HG02759 (cell line): Measurements from ENCODE around the gene RAC2.
"Not testable (repeated sequence)": the region's sequence is repeated elsewhere in the genome, so short reads cannot be mapped to it uniquely, and the experiment has no call there.

Experiments
- ATAC-seq: cut with Tn5 transposase; IDR thresholded peaks from one replicate; pipeline ENCODE4 v1.9.1; 2021; ENCODE audit warnings: mild to moderate bottlenecking, moderate library complexity; ENCODE audit not compliant: unreplicated experiment

RAC2 gene

DNA sequence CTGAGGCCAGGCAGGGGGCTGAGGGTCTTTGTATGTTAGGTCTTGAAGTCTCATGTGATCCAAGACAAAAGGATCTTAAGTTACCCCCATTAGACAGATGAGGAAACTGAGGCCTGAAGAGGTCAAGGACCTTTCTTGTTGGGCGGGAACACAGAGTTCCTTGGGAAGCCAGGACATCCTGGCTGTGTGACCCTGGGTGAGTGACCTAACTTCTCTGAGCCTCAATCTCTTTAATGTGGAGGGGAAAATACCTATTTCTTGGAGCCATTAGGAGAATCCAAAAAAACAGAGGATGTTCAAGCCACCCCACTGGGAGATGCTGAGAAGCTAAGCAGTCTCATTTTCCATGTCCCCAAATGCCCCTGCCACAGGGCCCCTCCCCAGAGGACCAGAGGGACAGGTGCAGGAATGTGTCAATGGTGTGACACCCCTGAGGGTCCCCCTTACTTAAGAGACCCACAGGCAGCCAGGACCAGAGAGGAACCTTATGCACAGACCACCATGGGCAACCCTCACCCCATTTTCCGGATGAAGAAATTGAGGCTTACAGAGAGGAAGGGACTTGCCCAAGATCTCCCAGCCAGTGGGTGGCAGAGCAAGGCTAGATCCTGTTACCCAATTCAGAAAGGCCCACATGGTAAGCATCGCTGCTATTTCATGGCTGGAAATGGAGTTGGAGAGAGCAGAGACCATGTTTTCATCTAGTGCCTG lies 8.0 kb downstream of the RAC2 start:
- ATAC-seq: no peak

DNA sequence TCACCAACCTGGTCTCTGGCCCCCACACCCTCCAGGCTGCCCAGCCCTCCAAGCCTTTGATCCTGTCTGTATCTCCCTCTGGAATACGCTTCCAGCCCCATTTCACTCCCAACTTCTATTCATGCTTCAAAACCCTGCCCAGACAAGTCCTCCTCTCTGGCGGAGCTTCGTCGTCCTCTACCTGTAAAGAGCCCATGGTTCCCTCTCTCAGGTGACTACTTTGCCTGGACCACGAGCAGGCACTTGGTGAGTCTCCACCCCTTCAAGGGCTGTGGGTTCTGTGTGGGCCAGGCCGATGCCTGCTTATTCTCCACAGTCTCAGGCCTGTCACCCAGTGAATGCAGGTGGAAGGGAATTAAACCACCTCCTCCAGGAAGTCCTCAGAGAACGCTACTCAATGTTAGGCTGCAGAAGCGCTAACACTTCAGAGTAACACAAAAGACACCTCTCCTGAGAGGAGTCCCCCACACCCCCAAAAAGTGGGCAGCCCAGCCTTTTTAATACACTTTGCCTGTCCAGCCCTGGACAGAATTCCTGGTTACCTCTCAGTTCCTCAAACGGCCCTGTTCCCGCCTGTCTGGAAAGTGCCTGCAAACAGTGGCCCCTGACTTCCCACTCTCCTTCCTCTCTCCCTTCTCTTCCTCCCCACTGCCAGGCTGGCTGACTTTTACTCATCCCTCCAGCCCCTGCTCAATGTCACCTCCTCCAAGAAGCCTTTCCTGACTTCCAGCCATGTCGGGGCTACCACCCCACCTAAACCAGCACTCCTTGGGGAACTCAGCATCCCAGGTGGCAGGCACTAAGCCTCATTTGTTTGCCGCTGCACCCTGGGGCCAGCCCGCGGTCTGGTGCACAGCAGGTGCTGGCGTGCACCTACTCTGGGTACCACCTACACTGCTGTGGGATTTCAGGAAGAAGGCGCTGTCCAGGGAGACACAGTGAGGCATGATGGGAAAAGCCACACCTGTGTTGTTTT lies 9.0 kb downstream of the RAC2 start:
- no peak for ATAC-seq

DNA sequence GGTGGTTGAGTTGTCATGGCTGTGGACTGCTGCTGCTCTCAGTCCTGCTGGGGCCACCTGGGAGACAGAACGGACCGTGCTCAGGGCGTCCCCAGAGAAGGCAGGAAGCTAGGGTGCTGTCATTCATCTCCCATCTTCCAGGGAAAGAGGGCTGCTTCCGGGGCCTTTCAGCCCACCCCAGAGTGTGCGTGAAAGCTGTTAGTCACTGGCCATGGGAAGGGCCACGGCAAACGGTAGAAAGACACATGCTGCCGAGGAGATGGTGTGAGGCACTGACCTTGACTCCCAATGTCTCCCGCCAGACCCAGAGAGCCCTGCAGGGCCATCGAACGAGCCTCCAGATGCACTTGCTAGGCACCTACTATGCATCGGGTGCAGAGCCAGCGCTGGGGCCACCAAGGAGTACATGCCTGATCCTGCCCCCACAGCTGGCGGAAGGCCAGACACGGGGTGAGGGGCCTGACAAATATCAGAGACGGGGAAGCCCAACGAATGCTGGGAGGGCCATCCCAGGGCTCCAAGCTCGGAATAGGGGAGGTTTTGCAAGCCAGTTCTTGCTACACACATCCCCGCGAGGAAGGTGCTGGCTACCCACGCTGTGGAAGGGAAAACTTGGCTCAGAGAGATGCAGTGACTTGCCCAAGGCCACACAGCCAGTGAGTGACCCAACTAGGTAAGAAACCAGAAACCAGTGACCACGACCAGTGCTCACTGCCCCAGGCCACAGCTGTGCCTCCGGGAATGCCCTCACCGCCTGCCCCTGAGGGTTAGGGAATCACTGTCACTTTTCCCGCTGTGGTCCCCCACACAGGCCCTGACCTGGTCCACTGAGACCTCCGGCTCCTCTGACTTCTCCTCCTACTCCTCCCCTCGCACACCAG lies 10.1 kb downstream of the RAC2 start:
- no peak for ATAC-seq

DNA sequence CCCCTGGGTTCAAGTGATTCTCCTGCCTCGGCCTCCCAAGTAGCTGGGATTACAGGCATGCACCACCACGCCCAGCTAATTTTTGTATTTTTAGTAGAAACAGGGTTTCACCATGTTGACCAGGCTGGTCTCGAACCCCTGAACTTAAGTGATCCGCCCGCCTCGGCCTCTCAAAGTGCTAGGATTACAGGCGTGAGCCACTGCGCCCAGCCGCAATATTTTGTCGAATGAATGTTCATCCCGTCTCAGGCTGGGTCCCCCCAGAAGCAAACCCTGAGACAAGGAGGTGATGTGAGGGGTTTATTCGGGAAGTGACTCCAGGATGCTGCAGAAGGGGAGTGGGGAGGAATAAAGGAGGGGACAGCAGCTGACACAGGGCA lies 10.7 kb downstream of the RAC2 start:
- ATAC-seq: not testable (repeated sequence)

DNA sequence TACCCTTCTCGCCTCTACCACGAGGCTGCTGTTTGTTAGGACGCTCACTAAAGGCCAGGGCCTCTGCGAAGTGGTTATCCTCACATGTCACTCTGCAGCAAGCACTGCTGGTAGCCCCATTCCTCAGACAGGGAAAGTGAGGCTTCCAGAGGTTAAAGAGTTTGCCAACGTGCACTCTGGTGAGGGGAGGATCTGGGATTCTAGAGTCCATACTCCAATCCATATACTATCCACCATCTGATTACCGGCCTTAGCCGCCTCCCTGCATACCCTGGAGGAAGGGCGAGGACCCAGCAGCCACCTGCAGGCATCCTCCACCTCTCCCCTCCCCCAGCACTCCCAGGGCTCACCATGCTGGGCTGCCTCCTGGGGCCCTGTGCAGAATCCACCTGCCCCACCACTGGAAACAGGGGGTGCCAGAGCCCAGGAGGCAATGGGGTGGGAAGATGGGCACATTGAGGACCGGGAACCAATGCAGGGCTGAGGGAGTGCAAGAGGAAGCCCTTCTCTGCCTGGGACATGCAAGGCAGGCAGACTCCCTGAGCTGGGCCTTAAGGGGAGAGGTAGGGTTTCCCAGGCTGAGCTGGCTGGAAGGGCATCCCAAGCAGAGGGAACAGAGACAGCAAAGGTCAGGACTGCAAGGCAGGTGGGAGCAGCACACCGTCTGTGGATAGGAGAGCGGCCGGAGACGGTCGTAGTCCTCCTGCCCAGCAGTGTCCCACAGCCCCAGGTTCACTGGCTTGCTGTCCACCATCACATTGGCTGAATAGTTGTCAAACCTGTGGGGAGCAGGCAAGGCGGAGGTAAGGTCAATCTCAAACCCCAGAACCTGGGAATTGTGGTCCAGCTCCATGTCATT lies 11.7 kb downstream of the RAC2 start:
- no peak for ATAC-seq

DNA sequence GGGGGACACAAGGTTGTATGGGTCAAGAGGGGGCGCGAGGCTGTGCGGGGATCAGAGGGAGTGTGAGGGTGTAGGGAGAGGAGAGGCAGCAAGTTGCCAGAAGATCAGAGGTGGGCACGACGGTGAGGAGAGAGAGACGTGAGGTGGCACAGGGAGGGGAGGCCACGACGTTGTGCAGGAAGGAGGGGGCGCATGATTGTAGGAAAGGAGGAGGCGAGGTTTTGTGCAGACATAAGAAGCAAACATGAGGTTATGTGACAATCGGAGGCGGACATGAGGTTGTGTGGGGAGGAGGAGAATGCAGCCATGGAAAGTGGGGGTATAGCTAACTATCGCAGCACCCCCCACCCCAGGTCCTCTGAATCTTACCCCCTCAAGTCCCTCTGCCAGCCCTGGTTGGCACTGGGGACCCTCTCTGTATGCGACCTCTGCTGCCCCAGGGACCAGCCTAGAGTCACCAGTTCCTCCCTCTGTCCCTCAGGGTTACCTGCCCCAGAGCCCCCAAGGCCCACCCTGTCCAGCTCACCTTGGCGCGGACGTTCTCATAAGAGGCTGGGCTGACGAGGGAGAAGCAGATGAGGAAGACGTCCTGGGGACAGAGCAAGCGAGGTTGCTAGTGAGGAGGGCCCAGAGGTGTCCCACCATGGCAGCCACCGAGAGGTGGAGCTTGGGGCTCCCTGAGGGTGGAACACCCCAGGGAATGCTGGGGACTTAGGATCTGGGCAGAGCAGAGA lies 12.5 kb downstream of the RAC2 start:
- no peak for ATAC-seq

DNA sequence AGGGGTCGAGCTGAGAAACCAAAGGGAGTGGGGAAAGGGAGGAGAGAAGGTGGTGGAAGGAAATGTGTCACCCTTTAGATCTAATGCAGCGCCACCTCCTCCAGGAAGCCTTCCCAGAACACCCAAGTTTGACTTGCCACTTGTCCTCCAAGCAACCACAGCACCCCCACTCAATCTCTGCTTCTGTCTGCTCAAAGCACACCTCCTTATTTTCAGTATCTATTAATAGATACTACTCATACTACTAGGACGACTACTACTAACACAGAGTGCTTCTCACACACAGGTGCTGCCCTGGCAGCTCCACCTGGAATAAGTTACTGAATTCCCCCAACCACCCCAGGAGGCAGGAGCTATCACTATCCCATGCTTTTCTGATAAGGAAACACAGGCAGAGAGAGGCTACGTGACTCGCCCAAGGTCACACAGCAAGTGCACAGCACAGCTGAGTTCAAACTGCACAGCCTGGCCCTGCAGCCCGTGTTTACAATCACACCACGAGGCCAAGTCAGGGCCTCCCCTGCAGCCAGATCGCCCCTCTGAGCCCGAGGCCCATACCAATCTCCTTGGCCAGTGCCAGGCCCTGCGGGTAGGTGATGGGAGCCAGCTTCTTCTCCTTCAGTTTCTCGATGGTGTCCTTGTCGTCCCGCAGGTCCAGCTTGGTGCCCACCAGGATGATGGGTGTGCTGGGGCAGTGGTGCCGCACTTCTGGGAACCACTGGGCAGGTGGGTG lies 13.2 kb downstream of the RAC2 start:
- ATAC-seq: peak; percentile 28

DNA sequence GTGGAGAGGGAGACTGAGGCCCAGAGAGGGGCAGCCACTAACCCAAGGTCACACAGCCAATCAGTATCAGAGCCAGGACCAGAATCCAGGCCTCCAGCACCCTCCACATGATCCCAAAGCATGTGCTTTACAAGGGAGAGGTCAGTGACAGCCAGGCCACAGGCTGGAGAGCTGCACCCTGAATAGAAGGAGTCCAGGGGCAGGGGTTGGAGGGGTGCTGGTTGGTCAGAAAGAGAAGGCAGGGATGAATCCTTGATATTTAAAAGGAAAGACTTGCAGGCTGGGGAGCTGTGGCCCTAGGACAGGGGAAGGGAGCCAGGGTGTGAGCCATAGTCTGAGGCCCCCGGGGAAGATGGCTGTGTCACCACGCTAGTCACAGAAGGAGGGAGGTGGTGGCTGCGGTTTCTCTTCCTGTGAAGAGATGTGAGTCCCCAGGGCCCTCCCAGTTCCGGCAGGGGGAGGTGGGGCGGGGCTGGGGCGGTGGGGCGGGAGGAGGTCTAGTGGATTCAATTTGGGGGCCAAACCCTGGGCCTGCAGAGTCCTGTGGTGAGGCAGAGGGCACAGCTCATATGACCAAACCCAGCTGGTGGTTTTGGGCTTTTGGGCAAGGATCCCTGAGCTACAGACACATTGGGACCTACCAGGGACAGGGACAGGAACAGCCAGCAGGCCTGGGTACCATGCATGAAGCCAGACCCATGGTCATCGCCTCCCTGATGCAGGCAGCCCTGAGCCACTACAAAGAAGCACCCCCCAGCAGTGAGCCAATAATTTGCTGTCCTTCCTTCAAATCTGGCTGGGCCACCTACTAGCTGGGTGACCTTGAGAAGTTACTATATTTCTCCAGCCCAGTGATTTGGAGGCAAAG lies 14.0 kb downstream of the RAC2 start:
- peak; percentile 64 for ATAC-seq

DNA sequence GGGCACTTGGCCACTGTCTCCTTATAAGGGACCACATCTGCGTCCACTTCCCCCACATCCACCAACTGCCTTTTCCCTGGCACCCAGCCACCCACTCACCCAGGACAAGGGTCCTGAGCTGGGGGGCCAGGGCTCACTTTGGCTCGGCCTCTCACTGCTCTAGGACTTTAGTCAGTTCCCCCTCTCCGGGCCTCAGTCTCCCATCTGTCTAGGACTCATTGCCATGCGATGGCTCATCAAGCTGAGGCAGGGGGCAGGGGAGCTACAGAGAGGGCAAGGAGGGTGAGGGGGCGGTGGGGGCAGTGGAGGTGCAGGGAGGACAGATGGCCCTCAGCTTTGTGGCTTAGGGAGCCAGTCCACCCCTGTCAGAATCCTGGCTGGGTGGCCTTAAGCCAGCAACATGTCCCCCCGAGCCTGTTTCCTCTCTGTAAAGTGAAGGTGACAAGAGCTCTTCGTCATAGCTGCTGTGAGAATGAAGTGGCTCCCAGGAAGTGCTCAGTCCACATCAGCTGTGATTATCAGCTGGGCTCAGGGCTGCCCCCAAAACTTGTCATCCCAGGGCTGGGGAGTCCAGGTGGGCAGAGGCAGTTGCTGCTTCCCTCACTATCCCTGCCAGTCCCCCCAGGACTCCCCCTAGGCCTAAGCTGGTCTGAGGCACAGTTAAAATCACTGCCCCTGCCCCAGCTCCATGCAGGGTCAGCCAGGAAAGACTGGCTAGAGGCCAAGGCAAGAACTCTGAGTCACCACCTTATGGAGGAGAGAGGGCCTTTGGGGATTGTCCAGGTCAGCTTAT lies 14.9 kb downstream of the RAC2 start:
- ATAC-seq: no peak

DNA sequence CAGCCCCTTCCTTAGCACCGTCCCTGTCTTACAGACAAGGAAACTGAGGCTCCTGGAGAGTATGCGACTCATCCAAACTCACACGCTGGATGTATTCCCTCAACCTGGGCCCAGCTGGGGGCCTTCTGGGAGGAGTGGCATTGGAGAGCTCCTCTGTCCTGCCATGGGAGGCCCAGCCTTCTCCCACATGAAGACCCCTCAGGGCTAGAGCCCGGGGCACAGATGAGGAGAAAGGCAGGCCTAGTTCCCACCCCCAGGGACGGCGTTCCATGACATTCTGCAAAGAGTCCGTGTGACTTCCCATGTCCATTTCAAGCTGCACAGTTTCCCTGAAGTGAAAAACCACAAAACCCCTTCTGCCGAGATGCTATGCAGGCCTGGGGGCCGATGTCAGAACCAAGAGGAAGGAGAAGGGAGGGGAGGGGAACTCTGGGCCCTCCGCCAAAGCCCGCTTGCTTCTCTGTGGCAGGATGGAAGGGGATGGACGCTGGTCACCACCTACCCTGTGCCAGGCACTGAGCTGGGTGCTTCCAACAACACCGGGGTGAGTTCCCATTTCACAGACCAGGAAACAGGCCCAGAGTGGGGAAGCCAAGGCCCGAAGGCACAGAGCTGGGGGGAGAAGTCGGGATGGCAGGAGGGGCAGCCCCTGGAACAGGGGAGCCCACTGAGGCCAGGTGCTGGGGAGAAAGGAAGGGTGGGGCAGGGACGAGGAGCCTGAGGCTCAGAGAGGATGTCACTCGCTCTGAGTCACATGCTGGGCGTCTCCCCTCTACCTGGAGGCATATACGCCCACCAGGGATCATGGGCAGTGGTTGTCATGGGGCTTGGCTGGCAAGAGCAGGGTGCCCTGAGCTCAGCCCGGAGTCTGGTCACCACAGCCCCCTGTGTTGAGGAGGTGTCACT lies 15.7 kb downstream of the RAC2 start:
- ATAC-seq: no peak

DNA sequence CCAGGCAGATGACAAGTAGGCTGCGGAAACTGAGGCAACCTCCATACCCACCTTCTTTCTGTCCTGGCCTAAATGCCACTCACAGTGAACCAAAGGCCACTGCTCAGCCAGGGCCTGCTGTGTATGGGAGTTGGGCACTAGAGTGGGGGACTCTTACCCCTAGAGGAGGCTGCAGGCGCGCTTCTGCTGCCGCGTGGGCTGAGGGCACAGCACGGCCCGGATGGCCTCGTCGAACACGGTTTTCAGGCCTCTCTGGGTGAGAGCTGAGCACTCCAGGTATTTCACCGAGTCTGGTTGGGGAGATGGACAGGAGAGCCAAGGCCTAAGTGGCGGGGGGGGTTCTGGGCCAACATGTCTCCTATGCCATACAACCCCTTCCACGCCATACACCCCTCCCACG lies 17.6 kb downstream of the RAC2 start:
- no peak for ATAC-seq

DNA sequence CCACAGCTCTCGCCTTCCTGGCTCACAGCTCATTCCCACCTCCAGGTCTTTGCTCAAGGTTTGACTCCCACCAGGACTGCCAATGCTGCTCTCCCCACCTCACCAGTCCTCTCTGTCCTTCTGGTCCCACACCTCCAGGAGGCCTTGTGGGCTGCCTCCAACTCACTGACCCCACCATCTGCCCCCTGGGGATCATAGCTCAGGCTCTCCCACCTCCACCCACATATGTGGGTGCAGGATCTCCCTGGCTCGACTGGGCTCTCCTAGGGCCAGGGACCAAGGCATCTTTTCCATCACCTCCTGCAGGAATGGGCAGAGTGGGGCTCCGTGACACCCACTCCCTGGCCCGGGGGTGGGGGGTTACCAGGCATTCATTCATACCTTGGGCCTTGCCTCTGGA lies 18.0 kb downstream of the RAC2 start:
- no peak for ATAC-seq

DNA sequence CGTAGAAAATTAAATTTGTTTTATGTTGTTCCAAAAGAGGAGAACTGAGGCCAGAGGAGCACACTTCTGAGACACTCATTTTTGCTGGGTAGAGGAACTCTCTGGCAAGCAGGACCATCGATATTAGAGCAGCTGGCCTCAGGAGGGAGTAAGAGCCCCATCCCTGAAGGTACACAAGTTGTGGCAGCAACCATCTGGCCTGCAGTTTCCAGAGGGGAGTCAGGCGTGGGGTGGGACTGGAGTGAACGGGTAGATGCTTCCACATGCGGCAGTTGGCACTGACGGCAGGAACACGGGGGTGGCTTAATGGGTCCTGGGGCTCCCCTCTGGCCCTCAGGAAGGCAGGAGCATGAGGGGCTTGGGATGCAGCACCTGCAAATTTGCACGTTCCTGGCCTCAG lies 18.6 kb downstream of the RAC2 start:
- no peak for ATAC-seq

DNA sequence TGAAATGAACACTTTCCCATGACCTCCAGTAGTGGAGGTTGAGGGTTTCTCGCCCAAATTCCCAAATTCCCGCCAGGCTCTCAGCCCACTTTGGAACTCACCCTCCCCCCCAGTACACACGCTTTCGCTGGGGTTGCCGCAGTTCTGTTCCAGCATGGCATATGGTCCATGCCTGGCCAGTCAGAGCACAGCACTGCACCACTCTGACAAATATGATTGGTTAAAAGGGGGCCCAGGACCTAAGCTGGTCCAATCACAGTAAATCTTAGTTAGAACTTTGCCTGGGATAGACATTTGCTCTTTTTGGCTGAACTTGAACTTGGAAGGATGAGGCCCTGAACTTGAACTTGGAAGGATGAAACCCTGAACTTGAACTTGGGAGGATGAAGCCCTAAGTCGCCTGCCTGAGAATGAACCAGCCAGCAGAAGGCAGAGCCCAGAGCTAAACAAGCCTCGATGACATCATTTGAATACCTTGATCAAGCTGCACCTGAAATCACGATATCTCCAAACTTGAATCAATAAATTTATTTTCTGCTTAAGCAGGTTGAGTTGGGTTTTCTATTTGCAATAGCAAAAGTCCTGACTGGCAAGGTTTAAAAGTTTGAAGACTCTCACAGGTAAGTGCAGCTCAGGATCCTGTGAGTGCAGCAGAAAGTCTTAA lies 19.2 kb downstream of the RAC2 start:
- ATAC-seq: no peak

DNA sequence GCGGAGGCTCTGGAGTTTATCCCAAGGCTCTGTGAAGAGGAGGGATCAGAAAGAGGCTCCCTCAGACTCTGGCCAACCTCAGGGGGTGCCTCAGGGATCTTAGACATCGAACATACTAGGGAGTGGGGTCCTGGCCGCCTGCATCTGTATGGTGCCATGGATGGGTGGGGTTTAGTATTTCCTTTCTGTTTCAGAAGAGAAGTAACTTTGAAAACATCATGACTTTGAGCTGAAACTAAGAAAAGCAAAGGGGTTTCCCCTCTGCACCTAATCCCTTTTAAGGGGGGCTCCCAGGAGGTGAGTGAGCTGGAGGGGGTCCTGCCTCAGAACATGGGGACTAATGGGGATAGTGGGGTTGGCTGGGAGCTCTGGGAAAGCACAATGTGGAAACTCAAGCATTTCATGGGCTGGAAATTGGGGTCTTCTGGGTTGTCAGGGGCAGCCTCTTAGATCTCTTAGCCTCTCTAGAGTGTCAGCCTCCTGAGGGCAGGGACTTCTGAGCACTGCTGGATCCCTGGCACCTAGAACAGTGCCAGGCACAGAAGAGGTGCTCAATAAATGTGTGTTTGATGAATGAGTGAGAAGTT lies 20.0 kb downstream of the RAC2 start:
- no peak for ATAC-seq
